GM18951 (cell line): Measurements from ENCODE around the gene WDR27.

Source experiments
- POLR2A ChIP-seq: IDR thresholded peaks from 4 replicates; pipeline ENCODE4 v1.6.1; 2011; ENCODE audit warnings: mild to moderate bottlenecking; ENCODE audit not compliant: insufficient read length, insufficient read depth; ENCODE audit errors: extremely low read depth
- in situ Hi-C: fragments of 300-500 bp; cut with MboI; formaldehyde crosslinking; loops from one replicate; pipeline ENCODE4 v1.12.0; 2022; ENCODE audit warnings: low sequenced_read_pairs, mixed read lengths, inconsistent platforms; ENCODE audit not compliant: unreplicated experiment

Gene WDR27

DNA sequence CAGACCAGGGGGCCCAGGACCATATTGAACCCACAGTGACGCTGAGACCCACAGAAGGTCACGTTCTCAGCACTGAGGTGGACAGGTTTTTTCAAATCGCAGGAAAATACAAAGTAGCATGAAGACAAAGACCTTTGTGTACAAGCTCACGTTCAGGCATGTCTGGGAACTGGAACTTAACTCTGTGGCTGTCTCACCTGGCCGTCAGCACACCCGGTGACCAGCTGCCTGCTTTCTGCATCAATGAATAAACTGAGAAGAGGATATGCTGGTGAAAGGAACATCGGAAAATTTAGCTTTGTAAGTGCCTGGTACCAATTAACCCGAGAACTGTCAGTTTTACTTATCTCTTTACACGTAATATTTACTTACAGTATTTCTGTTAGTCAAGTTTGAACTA is 36.5 kb downstream of the WDR27 start:
- TF ChIP-seq POLR2A = no peak
- in situ Hi-C loops = no loop called here

DNA sequence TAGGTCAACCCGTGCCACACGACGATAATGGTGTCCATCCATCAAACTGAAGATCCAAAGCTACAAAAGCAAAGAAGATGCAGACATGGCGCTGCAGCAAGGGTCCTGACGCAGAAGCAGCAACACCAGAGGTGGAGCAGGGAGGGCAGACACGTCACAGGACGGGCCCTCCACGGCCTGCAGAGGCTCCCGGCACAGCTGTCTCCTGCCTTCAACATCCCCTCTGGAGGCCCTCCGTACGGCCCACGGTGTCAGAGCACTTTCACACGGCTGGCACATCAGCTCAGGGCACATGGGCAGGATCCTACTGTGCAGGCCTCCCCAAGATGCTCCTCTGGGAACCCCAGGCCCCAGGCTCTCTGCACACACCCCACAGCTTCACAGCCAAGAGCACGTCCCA is 37.6 kb downstream of the WDR27 start:
- in situ Hi-C loops = no loop called here

DNA sequence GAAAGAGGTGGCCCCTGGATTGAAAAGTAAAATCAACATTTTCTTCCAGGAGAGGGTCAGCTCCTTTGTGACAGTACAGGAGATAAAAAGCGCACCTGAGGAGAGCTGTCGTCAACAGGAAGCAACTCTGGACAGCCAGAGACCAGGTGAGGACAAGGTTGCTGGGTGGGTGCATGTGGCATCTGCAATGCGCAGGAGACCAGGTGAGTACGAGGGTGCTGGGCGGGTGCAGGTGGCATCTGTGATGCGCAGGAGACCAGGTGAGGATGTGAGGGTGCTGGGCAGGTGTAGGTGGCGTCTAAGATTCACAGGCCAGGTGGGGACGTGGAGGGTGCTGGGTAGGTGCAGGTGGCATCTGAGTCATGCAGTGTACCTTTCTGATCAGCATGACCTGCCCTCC is 38.4 kb downstream of the WDR27 start:
- TF ChIP-seq POLR2A = no peak
- in situ Hi-C loops = no loop called here

More for the DNA sequence above, 37.6 kb downstream of the WDR27 start:
- TF ChIP-seq POLR2A = no peak

DNA sequence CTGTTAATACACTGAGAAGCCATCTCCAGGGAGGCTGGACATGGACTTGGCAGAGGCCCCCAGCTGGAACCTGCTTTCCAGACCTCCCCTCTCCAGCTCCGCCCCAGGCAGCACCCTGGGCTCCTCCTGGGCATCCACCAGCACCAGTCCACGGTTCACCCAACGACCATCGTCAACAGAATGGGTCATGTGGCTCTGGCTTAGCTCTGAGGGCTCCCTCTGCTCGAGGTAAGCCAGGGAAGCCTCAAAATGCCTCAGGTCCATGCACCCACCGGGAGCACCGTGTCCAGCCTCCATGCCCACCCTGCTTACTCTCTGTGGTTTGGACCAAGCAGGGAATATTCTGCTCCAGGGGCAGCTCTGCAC is 40.5 kb downstream of the WDR27 start:
- TF ChIP-seq POLR2A = no peak
- in situ Hi-C loops = no loop called here

DNA sequence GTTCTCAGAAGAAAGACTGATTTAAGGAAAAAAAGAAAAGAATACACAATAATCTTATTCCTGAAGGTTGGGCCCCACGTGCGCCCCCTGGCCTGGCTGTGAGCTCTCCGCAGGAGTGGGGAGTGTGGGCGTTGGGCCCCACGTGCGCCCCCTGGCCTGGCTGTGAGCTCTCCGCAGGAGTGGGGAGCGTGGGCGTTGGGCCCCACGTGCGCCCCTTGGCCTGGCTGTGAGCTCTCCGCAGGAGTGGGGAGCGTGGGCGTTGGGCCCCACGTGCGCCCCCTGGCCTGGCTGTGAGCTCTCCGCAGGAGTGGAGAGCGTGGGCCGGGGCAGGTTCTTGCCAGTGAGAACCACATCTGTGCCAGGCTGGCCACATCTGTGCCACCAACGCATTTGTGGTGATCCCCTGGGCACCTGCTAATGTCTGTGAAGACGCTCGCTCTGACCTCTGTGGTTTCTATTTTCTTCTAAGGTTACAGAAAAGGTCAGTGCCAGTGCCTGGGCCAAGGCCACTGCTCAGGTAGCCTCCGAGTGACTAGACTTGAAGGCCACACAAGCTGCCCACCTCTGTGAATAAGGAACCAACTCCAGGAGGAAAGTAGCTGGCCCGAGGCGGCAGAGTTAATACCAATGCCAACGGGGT is 41.0 kb downstream of the WDR27 start:
- in situ Hi-C loops = no loop called here
- TF ChIP-seq POLR2A = no peak

DNA sequence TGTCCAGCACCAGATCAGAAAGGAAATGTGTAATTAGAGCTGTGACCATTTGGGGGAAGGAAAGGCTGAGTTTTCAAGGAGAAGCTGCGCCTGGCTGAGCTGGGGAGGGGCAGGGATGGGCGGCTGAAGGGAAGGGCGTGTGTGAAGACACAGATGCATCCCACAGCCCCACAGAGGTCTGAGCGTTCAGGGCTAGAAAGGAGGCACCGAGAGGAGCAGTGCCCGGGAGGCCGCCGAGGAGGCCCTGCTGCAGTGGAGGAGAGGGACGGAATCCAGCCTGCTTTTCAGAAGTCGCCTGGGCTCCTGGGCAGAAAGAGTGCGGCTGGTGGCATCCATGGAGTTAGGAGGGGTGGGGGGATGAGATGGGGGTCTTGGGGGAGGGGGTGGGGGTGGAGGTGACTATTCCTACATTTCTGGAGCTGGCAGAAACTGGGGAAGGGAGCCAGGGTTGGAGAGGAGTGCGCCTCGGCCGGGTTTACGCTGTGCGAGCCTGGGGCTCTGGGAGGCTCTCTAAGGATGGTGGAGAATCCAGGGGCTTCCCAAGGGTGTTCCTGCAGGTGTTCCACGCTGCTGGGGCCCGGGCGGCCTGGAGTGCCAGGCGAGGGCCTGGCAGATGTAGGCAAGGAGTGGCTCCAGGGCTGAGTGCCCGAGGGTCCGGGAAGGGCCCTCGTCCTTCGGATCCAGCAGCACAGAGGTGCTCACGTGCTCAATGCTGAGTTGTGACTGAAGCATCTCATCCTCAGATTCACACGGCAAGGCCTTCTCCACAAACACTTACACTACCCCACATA is 41.8 kb downstream of the WDR27 start:
- no peak for TF ChIP-seq POLR2A
- in situ Hi-C loops = no loop called here

DNA sequence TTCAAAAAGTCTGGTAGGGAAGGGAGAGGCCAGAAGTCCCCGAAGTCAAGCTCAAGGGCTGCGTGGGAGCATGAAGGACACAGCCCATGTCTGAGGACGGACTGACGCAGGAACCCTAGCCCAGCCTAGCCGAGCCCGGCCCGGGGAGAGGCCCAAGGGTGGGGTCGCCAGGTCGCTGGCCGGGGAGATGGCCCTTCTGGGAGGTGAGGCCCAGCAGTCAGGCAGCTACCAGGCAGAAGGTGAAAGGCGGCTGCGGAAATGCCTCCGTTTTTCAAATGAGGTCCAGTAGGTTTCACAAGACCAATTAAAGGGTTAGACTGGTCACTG is 44.6 kb downstream of the WDR27 start:
- in situ Hi-C loops = no loop called here
- TF ChIP-seq POLR2A = no peak

DNA sequence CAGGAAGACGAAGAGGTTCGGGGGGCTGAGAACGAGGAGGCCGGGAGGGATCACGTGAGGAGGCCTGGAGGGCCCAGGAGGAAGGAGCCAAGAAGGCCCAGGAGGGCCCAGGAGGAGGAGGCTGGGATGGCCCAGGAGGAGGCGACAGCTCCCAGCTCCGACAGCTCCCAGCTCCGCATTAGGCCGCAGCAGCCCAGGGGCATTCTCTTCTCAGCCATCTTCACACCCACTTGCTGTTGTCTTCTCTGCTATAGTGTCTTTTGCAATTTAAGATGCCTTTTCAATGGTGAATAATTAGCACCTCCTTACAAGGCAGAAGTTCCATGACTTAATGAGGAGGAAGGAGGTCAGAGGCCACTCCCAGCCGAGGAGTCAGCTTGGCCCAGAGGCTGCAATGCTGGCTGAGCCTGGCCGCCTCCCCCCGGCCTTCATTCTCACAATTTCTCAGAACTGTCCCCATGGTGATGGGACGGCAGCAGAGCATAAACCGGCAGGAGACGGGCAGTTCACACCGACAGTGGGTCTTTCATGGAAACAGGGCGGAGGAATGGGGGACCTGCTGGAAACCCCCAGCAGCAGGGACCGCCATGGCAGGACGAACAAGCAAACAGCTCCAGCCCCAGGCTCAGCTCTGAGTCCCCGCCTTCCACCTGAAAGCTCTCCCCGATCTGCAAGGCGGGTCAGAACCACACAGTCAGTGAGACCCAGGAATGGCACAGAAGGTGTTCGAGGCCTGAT is 45.1 kb downstream of the WDR27 start:
- in situ Hi-C loops = no loop called here

DNA sequence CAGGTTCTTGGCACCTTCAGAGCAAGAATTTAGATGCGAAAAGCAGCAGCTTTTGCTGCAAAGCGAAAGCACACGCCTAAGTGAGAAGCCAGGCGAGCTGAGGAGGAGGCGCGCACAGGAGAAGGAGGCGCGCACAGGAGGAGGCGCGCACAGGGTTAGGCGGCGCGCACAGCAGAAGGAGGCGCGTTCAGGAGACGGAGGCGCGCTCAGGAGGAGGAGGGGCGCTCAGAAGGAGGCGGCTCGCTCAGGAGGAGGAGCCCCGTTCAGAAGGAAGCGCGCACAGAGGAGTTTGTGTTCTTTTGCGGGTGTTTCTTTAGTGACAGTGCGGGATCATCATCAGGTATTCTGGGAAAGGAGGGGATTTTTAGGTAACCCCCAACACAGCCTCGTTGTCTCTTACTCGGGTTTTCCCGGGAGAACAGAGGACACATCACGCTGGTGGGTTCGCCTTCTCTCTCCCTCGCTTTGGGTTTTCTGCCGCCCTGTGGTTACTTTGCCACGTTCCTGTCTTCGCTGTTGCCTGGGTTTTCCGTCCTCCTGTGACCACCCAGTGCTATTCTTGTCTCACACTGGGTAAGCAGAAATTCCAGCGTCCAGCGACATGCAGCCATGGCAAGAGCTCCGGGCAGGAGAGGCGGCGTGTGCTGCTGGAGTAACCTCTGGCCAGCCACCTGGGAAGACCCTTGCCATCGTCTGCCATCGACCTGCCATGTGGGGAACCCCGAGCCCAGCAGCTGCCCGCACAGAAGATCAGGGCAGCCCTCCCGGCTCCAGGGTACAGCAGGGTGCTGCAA is 47.0 kb downstream of the WDR27 start:
- TF ChIP-seq POLR2A = peak; percentile 19
- in situ Hi-C loops = no loop called here

More for the DNA sequence above, 45.1 kb downstream of the WDR27 start:
- no peak for TF ChIP-seq POLR2A

DNA sequence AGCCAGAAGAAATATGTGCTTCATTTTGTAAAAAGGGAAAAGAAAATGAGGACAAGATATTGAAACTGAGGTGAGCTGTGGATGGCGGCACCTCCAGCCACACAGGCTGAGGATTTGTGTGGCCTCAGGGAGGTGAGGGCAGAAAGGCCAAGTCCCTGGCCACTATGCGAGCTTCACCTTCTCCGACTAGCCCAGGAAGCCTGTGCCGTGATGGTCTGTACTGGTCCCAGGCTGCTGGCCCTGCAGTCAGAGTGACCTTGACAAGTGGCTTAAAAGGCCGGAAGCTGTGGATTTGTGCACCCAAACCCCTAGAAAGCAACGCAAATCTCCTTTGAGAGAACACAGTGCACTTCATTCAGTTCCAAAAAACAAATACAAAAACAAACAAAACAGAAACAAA is 48.1 kb downstream of the WDR27 start:
- TF ChIP-seq POLR2A = no peak
- in situ Hi-C loops = no loop called here

DNA sequence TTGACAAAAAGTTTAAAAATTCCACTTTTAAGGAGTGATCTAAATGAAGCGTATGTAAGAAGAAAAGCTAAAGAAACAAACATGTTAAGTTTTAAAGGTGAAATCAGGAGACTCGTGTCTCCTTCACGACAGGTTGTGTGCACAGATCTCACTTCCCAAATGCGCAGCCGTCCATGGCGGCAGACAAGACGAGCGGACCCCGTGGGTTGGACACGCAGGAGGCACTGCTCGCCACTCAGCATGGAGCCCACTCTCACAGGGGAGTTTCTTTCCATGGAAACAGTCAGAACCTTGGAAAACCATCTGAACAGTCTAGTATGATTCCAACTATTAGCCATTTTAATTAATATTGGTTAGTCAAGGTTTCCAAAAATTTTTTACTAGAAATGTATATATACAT is 48.9 kb downstream of the WDR27 start:
- TF ChIP-seq POLR2A = no peak
- in situ Hi-C loops = no loop called here

DNA sequence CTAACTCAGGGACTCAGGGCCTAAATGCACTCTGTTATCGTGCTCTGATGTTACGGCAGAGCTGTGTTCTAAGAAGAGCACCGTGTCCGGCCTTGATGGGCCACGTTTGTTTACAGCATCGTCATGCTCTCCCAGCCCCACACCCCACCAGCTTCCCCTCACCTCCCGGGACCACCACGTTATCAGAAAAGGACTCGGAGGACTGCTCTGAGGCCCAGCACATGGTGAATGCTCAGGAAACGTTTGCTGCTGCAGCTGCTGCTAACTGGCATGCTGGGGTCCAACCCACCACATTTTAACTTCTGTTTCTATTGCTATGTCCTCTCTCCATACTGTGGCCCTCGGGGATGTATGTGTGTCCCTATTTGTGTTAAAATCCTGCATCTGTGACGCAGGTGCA is 50.3 kb downstream of the WDR27 start:
- in situ Hi-C loops = no loop called here
- no peak for TF ChIP-seq POLR2A

DNA sequence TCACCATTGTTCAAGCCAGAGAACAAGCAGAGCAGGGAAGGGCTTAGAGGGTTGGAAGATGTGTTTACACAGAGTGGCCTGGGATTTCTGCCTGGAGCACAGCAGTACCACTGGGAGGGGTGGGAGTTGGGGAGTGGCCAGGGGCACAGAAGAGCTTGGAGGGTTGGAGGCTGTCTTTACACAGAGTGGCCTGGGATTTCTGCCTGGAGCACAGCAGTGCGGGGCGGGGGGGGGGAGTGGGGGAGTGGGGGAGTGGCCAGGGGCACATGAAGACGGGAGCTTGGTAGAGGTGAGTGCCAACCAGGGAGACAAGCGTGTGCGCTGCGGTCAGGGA is 50.9 kb downstream of the WDR27 start:
- in situ Hi-C loops = no loop called here
- no peak for TF ChIP-seq POLR2A
